ENCODE measurements around the gene CD79A.

The CD79A gene

GRCh38 chr19:41929536-41930071 lies 52.5 kb downstream of the CD79A start:
- POLR2A ChIA-PET = no interaction called here
- CTCF ChIA-PET = interaction anchor here (0.9 to 6.2 kb wide), 8 partner anchors 13 to 61 kb away, joined by 3 to 35 read pairs (median 4); partner anchors contain the start of genes CD79A and RABAC1
- DNase-seq (ENCODE audit: extremely low spot score) = no peak
- no peak for TF ChIP-seq CTCF (IDR thresholded peaks at IDR 0.05; ENCODE audit: control extremely low read depth, extremely low read depth, low read depth, missing control alignments)

GRCh38 chr19:41930322-41930722 lies 53.2 kb downstream of the CD79A start:
- ChIA-PET CTCF (interaction anchor here (1.3 to 6.2 kb wide), 8 partner anchors 12 to 62 kb away, joined by 3 to 35 read pairs (median 4); partner anchors contain the start of genes CD79A and RABAC1), POLR2A (no interaction called here)
- no peak for DNase-seq (ENCODE audit: extremely low spot score)
- no peak for TF ChIP-seq CTCF (IDR thresholded peaks at IDR 0.05; ENCODE audit: control extremely low read depth, extremely low read depth, low read depth, missing control alignments)
